ENCODE data around the gene PCYT2. TPM values are rescaled to one million over a fixed set of nuclear protein-coding genes. Genes with fewer than 3 reads are reported as not detected.

The PCYT2 gene
- polyA plus RNA-seq, 3 donors, result 49.6 to 55.1 (median 52.9) TPM

GRCh38 chr17:81878294-81878693 lies 32.9 kb downstream of the PCYT2 start:
- no peak for DNase-seq

- no peak for DNase-seq
Measured at GRCh38 chr17:81877569-81877968, 33.6 kb downstream of the PCYT2 start.

- DNase-seq, result peak; percentile 89
Measured at GRCh38 chr17:81871387-81872230, 39.6 kb downstream of the PCYT2 start.

GRCh38 chr17:81870981-81871386 lies 40.2 kb downstream of the PCYT2 start, which contains the start of gene ARHGDIA:
Gene ARHGDIA, minus strand, starts transcription at chr17:81871337. Its CDS starts 1,407 bp downstream, at chr17:81869930.
- no peak for DNase-seq

GRCh38 chr17:81870131-81870980 lies 40.8 kb downstream of the PCYT2 start:
- DNase-seq, result no peak

- DNase-seq, result no peak
Measured at GRCh38 chr17:81869221-81870130, 41.7 kb downstream of the PCYT2 start.

GRCh38 chr17:81868674-81869220 lies 42.5 kb downstream of the PCYT2 start:
- DNase-seq, result no peak

- no peak for DNase-seq
Measured at GRCh38 chr17:81867991-81868673, 43.1 kb downstream of the PCYT2 start.

GRCh38 chr17:81867170-81867990 lies 43.8 kb downstream of the PCYT2 start:
- DNase-seq, result no peak

- no peak for DNase-seq
Measured at GRCh38 chr17:81866440-81867169, 44.6 kb downstream of the PCYT2 start.

GRCh38 chr17:81865733-81866439 lies 45.3 kb downstream of the PCYT2 start:
- no peak for DNase-seq

GRCh38 chr17:81865358-81865732 lies 45.9 kb downstream of the PCYT2 start:
- no peak for DNase-seq

GRCh38 chr17:81863833-81864768 lies 47.1 kb downstream of the PCYT2 start:
- DNase-seq, result no peak

- no peak for DNase-seq
Measured at GRCh38 chr17:81863123-81863675, 48.0 kb downstream of the PCYT2 start.

GRCh38 chr17:81860756-81861568 lies 50.2 kb downstream of the PCYT2 start:
- peak; percentile 100 for DNase-seq
